ENCODE data around the gene C11orf68.
A peak's percentile ranks its signal among the peaks of the same experiment; 100 is the strongest.

Gene C11orf68

DNA sequence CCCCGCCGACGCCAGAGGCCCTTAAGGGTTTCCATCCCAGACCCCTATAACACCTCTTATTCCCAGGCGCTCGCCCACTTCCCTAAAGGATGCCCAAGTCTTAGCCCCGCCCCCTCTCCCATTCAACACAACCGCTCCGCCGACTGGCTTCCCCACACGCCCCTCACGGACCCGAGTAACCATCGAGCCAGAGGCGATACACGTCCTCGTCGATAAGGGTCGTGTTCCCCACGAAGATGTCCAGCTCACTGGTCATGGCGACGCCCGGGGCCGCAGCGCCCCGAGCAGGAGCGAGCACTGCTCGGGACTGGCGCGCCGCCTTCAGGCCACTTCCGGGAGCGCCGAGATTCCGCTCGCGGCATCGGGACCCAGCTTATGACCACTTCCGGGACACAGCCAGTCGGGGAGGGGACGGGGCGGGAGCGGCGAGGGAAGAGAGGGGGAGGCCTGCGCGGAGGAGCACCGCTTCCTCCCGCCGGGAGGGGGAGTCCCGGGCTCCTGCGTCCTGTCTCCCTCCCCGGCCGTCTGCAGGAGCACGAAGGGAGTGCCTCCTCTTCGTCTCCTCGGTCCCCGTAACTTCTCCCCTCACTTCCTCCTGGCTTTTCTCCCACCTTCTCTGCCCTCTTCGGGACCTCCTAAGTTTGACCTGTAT, 30.6 kb downstream of the C11orf68 start, which contains the start of gene FIBP:
FIBP (minus strand) TSS at position 309 of the 652 bp plus-strand sequence; CDS start at position 256, 53 bp downstream.
- DNase-seq = peak; percentile 97 to 98

GRCh38 chr11:65887723-65888162, 31.1 kb downstream of the C11orf68 start:
- no peak for DNase-seq

DNA sequence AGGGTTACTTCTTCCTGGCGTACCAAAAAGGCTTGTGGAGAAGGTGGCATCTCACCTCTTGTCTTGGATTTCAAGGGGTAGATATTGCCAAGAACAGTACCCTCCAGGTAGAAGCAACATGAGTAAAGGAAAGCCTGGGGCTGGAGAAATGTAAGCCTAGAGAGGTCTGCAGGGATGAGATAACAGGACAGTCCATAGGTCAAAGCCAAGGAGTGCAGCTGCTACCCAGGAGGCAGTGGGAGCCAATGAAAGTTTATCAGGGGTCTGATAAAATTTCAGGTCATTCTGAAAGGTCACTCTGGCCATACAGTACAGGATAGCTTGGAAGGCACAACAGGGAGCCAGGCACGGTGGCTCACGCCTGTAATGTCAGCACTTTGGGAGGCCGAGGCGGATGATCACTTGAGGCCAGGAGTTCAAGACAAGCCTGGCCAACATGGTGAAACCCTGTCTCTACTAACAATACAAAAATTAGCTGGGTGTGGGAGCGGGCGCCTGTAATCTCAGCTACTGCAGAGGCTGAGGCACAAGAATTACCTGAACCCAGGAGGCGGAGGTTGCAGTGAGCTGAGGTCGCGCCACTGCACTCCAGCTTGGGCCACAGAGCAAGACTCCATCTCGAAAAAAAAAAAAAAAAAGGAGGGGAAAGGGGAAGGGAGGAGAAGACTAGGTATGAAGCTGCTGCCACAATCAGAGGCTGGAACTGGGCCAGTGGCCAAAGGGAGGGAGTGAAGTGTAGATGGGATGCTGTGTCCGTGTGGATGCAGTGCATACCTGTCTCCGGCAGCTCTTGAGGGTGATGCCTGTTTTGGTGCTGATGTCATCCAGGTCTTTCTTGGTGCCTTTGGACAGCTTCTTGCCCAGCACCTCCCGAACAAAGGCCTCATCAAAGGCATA, 31.8 kb downstream of the C11orf68 start:
- no peak for DNase-seq

- no peak for DNase-seq
Observed at GRCh38 chr11:65885808-65886536, 32.9 kb downstream of the C11orf68 start.

DNA sequence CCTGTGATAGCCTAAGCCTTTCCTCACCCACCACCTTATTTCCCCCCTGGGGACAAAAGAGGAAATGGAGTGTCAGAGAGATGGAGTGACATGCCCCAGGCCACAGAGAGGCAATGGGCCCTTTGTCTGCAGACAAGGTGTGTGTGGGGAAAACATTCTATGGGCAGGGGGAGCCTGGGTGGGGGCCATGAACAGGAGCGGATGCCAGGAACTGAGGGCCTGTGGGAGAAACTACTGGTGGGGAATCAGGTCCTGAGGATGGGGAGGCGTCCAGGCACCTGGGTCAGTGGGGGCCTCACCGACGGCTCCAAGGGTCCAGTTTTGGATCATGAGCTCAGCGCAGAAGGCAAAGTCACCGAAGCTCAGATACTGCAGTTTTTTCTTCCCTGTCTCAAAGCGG, 33.6 kb downstream of the C11orf68 start:
- DNase-seq = no peak

DNA sequence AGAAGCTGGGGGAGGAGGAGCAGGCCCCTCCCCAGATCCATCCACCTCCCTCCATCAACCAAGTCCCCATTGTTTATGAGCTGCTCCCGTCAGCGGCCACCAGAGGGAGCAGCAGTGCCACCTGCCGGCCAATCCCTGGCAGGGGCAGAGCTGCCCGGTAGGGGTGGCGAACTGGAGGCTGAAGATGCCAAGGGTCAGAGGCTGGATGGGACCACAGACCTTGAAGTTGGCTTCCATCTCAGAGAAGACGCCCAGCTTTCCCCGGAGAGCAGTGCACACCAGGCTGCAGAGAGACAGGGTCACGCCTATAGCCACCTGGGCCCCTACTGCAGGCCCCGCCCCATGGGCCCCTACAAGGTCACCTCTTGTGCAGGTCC, 34.2 kb downstream of the C11orf68 start:
- DNase-seq = peak; percentile 84 to 86

GRCh38 chr11:65883786-65884715, 34.8 kb downstream of the C11orf68 start:
- no peak for DNase-seq

DNA sequence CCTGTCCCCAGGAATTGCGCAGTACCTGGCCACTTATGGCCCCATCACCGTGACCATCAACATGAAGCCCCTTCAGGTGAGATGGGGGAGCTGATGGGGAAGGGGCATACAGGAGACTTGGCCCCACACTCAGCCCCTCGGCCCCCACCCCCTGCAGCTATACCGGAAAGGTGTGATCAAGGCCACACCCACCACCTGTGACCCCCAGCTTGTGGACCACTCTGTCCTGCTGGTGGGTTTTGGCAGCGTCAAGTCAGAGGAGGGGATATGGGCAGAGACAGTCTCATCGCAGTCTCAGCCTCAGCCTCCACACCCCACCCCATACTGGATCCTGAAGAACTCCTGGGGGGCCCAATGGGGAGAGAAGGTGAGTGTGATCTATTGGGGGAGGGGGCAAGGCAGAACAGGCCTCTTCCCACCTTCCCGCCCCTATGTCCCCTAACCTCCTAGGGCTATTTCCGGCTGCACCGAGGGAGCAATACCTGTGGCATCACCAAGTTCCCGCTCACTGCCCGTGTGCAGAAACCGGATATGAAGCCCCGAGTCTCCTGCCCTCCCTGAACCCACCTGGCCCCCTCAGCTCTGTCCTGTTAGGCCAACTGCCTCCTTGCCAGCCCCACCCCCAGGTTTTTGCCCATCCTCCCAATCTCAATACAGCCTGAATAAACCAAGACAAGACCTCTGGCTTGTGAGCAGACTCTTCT, 35.7 kb downstream of the C11orf68 start:
- DNase-seq = no peak

GRCh38 chr11:65882120-65883057, 36.5 kb downstream of the C11orf68 start:
- DNase-seq = no peak

DNA sequence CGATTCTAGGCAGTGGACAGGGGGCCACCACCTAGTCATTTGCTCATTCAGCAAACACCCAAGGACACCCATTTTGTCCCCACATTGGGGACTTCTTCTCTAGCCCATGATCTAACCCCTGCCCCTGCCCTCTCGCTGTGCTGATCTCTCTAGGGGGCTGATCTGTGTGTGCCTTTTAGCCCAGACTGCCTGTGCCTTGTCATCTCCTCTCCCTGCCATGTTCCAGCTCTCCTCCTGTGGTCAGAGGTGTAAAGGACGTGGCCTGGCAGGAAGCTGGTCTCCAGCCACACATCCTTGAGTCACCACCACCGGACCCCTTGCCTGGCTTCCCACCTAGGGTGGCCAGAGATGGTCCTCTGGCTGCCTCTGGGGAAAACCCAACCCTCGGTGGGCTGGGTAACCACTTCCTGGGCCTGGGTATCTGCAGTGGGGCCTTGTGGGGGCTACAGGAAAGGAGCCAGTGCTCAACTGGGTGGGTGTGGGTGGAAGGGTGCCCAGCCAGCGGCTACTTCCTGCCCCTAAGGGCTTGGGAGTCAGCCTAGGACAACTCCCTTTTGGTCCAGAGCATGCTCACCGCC, 37.9 kb downstream of the C11orf68 start:
- DNase-seq = no peak

DNA sequence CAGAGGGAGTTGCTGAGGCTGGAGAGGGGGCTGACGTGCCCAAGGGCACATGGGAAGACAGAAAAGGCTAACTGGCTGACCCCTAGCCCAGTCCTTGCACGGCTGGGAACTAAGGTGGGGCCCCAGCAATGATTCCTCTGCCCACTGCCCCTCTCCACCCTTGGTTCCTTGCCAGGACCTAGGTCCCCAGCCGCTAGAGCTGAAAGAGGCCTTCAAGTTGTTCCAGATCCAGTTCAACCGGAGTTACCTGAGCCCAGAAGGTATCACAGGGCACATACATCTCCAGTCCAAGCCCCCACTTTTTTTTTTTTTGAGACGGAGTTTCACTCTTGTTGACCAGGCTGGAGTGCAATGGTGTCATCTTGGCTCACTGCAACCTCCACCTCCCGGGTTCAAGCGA, 38.8 kb downstream of the C11orf68 start:
- DNase-seq = no peak

- DNase-seq = peak in 1 of 2 experiments; percentile 32
Observed at GRCh38 chr11:65879617-65880016, 39.2 kb downstream of the C11orf68 start, which contains the start of gene CTSW. TSS of gene CTSW (plus strand) at chr11:65879837. CDS start at chr11:65879855, 18 bp downstream.

DNA sequence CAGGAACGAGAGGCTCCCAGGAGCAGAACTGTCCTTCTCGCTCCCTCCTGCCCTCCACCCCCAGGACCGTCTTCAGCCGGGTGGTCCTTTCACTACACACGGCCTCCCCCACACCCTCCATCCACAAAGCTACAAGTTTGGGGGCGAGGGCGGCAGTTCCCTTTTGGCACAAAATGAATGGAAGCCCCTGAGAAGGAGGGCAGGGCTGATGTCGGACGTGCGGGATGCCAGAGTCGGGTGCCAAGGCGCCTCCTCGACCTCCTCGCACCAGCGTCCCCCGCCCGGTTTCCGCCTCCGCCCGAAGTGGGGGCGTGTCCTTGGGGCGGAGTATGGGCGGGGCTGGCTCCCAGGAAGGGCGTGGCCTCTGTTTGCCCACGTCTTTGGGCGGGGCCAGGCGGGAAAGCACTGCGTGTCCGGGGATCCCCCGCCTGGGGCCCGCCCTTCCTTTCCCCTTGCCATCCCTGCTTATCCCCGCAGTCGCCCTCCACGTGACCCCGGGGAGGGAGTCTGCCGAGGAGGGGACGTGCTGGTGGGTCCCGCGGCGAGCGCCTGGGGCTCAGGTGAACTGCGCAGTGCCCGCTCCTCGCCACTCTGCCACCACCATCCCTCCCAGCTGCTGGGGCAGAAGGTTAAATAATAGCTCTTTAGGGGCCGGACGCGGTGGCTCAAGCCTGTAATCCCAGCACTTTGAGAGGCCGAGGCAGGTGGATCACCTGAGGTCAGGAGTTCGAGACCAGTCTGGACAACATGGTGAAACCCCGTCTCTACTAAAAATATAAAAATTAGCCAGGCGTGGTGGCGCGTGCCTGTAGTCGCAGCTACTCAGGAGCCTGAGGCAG, 45.3 kb downstream of the C11orf68 start:
- peak; percentile 98 for DNase-seq

GRCh38 chr11:65872586-65873317, 46.1 kb downstream of the C11orf68 start, which contains the start of gene EFEMP2:
TSS of gene EFEMP2 (minus strand) at chr11:65872800. CDS start at chr11:65872354, 446 bp downstream.
- no peak for DNase-seq

DNA sequence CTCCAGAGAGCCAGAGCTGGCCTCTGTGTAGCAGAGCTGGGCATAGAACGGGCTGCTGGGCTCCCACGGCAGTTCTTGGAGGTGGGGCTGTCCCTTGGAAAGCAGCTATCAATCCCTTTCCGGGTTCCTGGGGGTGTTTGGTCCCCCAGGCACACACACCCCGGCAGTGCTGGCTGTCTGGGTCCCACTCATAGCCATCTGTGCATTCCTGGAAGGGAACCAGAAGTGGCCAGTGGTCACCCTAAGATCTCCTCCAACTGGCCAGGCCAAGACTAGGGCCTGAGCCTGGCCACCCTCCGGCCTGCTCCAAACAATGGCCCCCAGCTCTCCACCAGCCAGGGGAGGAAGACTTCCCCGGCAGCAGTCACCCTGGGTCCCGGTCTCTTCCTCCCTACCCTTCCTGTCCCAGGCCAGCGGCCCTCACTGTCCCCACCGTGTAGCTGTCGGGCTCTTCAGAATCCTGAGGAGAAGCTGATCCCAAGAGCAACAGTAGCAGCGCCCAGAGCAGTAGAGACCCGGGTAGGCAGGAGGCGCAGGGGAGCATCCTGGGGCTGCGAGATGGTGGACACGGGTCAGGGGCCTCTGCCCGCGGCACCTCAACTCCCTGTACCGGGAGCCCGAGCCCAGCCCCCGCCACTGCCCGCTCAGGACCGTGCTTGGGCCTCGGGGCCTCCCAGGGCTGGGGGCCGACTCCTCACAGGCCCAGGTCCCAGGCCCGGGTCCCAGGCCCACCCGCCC, 46.9 kb downstream of the C11orf68 start:
- DNase-seq = no peak

DNA sequence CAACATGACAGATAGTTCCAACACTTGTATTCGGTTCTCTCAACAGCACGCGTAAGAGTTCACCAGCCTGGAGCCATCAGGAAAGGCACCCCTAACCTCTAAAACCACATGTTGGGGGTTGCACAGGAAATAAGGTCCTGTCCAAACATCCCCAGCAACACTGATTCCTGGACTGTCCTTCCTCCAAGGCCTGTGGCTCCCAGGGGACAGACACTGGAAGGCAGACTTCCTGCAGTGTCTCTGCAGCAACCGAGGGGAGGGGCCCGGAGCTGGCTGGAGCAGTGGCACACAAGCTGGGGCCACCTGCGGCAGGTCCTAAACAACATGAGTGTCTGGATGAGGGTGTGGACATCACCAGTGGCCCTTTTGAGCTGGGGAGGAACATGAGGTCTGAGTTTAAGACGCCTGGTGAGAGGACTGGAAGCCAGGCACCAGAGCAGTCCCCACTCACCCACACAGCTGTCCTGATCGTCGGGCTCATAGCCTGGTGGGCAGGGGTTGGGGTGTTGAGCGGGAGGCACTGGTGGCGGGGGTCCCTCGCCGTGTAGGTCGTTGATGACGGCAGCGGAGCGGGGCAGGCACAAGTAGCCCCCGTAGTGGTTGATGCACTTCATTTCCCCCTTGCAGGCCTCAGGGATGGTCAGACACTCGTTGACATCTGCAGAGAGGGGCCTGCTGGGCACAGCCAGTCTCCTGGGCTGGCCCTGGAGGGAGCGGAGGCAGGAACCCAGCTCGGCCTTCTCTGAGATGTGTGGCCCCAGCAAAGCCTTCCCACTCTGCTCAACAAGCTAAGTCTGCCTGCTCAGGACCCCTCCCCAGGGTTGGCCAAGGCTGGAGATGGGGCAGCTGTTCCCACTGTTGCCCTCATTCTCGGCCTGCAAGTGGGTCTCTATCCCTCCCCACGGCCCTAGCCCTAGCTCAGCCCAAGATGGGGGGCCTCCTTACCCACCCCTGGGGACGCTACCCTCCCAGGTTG, 47.9 kb downstream of the C11orf68 start:
- DNase-seq = no peak

Data from activated CD4-positive, alpha-beta T cell treated with anti-CD3 and anti-CD28 coated beads, Interleukin-2, amount 50 U/mL, for 48 hours (primary cell).